HG03520 (cell line): ENCODE measurements around the gene ESR1.
"Not testable (repeated sequence)": the region's sequence is repeated elsewhere in the genome, so short reads cannot be mapped to it uniquely, and the experiment has no call there.

Source experiments
- ATAC-seq: cut with Tn5 transposase; IDR thresholded peaks from one replicate; pipeline ENCODE4 v1.9.1; 2021; ENCODE audit warnings: mild to moderate bottlenecking, moderate library complexity; ENCODE audit not compliant: unreplicated experiment

Gene ESR1

GRCh38 chr6:151885234-151885633, 77.8 kb downstream of the ESR1 start:
- ATAC-seq: no peak

DNA sequence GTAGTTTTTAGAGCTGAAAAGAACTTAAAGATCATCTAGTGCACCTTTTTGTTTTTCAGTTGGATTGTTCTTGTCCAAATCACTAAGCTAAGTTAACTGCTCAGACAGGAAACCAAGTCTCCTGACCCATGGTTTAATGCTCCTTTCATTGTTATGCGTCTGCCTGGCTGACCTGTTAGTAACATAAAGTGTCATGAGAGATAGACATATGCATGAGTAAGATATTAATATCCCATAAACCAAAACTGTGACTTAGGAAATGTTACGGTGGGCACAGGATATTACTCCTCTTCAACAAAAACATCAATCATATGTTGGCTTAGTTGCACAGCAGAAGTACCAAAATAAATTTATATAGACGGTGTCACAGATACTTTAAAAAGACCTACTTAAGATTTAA, 84.0 kb downstream of the ESR1 start:
- ATAC-seq: no peak

- not testable (repeated sequence) for ATAC-seq
Observed at GRCh38 chr6:151894426-151894825, 86.9 kb downstream of the ESR1 start.

GRCh38 chr6:151899221-151899620, 91.7 kb downstream of the ESR1 start:
- ATAC-seq: not testable (repeated sequence)

GRCh38 chr6:151899796-151900195, 92.3 kb downstream of the ESR1 start:
- not testable (repeated sequence) for ATAC-seq

DNA sequence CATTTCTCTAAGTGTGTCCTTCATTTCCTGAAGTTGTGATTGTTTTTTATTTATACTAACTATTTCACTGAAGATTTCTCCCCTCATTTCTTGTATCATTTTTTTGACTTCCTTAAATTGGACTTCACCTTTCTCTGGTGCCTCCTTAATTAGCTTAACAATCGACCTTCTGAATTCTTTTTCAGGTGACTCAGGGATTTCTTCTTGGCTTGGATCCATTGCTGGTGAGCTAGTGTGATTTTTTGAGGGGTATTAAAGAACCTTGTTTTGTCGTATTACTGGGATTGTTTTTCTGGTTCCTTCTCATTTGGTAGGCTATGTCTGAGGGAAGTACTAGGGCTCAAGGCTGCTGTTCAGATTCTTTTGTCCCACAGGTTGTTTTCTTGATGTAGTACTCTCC, 92.8 kb downstream of the ESR1 start:
- ATAC-seq: no peak

DNA sequence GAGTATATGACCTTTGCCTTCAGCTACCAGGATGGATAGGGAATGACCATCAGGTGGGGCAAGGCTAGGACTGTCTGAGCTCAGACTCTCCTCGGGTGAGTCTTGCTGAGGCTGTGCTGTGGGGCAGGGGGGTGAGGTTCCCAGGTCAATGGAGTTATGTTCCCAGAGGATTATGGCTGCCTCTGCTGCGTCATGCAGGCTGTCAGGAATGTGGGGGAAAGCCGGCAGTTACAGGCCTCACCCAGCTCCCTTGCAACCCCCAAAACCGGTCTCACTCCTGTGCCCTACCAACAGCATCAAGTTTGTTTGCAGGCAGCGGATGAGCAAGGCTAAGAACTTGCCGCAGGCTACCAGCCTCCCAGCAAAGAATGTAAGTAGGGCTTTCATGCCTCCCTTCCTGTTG, 93.5 kb downstream of the ESR1 start:
- no peak for ATAC-seq

DNA sequence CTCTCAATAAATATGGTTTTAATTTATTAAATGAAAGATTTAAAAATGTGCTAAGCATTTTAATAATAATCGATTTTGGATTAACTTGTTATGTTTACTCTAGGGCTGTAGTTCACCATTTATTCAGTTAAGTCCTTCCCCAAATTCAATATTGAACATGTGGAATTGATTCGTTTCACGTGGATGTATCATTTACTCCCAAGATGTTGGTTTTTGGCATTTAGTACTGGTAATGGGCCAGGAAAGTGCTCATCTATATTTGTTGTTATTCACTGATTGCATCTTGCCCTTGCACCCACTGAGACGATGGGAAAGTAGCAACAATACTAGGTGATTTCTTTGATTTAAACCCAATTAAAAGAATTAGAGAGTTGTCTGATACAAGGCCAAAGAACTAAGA, 97.1 kb downstream of the ESR1 start:
- ATAC-seq: no peak

- no peak for ATAC-seq
Observed at GRCh38 chr6:151905072-151905471, 97.6 kb downstream of the ESR1 start.

- no peak for ATAC-seq
Observed at GRCh38 chr6:151905854-151906253, 98.4 kb downstream of the ESR1 start.

DNA sequence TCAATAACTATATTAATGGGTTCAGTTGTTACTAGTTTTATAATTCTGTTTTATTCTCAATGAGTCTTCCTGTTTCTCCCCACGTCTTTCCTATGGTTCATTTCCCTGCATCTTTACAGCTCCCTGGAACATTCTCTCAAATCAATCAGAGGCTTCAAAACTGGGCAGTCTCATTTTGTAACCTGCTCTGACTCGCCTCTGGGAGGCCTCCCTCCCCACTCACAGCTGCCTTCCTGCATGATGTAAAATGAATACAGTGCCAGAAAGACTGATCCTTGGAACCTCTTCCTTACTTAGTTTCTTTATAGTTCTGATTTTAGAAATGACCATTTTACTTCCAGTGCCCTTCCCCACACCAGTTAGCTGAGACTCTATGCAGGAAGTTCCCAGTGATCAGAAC, 103.9 kb downstream of the ESR1 start:
- ATAC-seq: no peak

DNA sequence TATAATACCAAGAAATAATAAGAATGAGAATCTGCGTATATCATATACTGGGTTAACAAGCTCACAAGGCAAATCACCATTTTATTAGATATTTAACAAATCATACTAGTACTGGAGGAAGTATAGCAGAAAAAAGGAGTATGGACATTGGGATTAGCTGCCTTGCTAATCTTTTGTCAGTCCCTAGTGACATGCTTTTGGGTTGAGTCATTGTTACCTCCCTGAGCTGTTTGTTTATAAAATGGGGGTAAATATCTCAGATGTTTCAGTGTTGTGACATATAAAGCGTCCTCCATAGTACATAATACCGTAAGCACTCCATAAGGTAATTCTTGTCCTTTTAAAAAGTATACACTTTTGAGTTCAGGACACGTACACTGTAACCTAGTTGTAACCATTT, 107.0 kb downstream of the ESR1 start:
- ATAC-seq: no peak

- ATAC-seq: no peak
Observed at GRCh38 chr6:151916075-151916474, 108.6 kb downstream of the ESR1 start.

GRCh38 chr6:151916680-151917164, 109.2 kb downstream of the ESR1 start:
- ATAC-seq: no peak

DNA sequence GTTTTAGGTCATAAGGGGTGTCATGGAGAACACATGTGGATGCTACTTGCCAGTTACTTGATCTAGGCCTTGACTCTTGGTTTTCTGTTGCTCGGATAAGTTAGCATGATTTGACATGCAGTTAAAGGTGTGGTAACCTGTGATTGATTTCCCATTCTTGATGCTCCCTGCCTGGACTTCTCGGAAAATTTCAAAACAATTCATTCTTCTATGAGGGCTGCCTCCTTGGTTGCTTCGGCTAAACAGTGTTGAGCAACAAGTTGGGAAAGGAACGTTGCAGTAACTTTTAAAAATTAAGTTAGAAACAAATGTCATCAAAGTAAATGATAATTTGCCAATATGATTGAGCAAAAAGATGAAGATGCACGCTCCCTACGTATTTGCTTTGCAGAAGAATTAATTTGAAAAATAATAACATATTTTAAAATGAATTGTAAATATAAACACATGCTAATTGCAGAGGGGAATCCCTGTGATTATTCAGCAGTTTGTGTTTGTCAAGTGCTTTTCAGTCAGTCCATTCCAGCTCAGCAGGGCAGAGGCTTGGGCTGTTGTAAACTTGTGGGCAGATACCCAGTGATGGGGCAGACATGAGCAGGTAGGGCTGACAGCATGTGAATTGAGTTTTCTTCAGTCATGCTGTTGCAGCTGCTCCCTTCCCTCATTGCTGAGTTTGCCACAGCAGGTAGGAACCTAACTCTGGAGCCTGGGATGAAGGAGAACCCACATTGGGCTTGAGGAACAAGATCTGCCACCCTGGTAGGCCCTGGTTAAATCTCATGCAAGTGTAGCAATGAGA, 110.2 kb downstream of the ESR1 start:
- no peak for ATAC-seq

DNA sequence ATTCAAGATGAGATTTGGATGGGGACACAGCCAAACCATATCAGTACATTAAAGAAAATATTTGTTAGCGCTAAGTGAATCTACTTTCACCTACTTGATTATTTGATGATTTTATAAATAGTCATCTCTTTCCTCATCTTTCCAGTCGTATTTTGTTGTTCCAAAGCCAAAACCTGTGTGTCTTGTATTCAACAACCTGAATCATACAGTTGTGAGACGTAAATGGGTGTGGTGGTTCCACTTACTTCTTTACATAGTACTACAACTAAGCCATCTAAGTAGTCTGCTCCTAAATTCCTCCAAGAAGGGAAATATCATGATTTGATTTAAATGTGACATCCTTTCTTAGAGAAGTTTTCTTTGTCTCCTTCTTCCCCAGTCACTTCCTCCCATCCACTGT, 132.8 kb downstream of the ESR1 start:
- no peak for ATAC-seq

DNA sequence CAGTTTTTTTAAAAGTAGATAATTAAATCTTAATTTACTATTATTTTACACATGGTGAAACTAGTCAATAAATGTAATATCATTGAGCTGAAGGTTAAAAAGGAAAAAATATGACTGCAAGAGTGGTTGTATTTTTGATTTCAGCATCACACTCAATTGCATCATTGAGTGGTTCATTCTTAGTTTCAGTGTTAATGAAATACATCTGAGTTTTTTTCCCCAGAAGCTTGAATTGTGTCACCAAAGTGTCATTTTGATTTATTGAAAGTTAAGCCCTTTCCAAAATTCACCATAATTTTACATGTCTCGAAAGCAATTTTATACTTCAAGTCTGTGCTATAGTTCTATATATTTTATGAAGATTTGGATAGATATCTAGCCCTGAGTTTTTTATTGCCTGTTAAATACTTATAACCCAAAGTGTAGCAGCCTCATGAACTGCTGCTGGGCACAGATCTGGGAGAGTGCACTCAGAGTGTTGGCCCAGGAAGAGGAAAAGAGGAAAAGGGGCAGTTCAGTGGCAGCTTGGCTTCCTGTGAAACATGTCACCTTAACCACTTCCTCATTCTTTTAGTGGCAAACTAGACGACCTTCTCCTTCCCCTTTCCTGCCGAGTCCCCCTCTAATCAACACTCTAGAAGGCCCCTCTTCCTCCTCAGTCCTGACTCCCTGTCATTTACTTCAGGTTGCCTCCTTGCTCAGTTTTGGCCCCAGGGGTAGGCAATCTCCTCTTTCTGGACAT, 140.7 kb downstream of the ESR1 start:
- ATAC-seq: no peak

DNA sequence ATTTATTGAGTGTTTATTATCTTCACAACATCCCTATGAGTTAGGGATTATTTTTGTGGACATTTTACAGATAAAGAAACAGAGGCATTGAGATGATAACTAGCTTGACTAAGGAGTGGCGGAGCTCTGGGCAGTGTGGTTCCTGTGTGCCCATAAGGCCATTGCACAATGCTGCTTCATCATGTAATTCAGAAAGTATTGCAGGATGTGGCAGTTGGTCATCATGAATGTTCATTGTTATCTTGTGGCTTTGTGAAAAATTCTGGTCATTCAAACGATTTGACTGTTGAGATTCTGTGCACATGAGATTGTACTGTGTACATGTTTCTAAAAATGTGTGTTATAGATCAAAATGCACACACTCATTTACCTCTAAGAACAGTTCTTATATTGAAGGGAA, 150.8 kb downstream of the ESR1 start:
- ATAC-seq: no peak

GRCh38 chr6:151959086-151959485, 151.6 kb downstream of the ESR1 start:
- no peak for ATAC-seq

GRCh38 chr6:151961809-151962208, 154.3 kb downstream of the ESR1 start:
- no peak for ATAC-seq

DNA sequence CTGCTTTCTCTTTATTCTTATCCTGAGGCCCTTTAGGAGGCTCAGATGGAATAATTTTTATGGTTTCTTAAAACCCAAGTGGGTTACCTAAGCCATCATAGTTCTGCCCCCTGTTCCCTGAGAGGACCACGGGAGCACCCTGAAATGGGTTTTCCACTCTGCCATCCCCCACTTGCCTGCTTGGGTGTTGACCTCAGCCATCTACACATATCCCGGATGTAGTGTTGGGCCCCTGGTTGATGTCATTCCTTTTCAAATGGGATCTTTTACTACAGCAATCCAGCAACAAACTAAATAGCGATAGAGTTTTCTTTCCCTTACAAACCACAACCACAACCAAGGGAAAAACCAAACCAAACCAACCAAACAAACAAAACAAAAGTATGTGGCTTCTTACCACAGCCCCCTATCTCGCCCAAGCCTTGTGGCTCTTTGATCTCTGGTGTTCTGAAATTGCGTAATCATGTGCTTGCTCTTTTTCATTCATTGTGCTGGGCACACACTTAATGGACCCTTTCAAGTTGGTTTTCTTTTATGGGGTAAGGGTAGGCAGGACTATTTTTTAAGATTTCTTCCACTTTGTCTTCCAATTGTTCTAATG, 154.9 kb downstream of the ESR1 start:
- no peak for ATAC-seq

DNA sequence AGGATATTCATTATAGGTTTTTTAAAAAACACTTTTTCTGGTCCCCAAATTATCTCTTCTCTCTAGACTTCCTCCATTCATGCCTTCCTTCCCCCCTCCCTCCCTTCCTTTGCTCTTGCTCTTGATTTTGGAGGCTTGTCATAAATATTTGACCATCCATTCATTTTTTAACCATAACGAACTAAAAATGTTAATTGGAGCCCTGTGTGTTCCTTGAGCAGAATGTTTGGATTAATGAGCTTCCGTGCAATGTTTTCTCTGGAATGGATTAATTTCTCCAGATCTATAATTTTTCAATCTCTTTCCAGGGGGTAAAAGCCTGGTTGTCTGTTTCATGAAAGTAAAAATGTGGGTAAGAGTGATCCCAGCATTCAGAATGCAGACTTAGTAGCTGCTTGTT, 155.5 kb downstream of the ESR1 start:
- no peak for ATAC-seq
